ENCODE results near the gene RCHY1. TPM values are rescaled to one million over a fixed set of nuclear protein-coding genes. Genes with fewer than 3 reads are reported as not detected.

Gene RCHY1
- total and polyA plus RNA-seq, 2 experiments from 2014 or later: 42.9 to 46.5 TPM

GRCh38 chr4:75527482-75527881 is 13.3 kb upstream of the RCHY1 start:
- no peaks in the 10 kb centered on the region for H3K4me1 ChIP-seq (ENCODE audit: insufficient read depth)
- peaks cover 26% of the 10 kb centered on the region for H3K36me3 ChIP-seq (ENCODE audit: insufficient read depth)
- no peaks in the 10 kb centered on the region for H3F3A ChIP-seq (replicated peaks; ENCODE audit: low read depth)
- H2AFZ ChIP-seq: no peak overlapping the region
- H3K79me2 ChIP-seq (replicated peaks; ENCODE audit: insufficient read depth): no peaks in the 10 kb centered on the region; the same call in 1 of the 2 replicates
- TF ChIP-seq STAT1 (IDR thresholded peaks at IDR 0.05; ENCODE audit: unreplicated experiment) (no peak), ZNF462 (CRISPR knock-in tag; IDR thresholded peaks at IDR 0.05) (no peak), ZNF331 (CRISPR knock-in tag; IDR thresholded peaks at IDR 0.05; ENCODE audit: low read depth) (no peak), EZH2 (IDR thresholded peaks at IDR 0.05; ENCODE audit: low read depth, unreplicated experiment) (no peak), JUNB (IDR thresholded peaks at IDR 0.05; ENCODE audit: unreplicated experiment) (no peak)
- H4K20me1 ChIP-seq (replicated peaks; ENCODE audit: insufficient read depth): no peaks in the 10 kb centered on the region
- no peaks in the 10 kb centered on the region for H3K4me1 Mint-ChIP-seq
- DNase-seq (ENCODE audit: low spot score): no peak
- no peak overlapping the region for H3K4me3 Mint-ChIP-seq
- no peak overlapping the region for H3K4me3 ChIP-seq
- H3K9me3 Mint-ChIP-seq: peaks cover 16% of the 10 kb centered on the region
- no peak overlapping the region for H3K27ac ChIP-seq (ENCODE audit: low read depth)
- ATAC-seq: no peak
- no peak overlapping the region for H3K27ac Mint-ChIP-seq
- no peaks in the 10 kb centered on the region for H3K27me3 Mint-ChIP-seq (ENCODE audit: insufficient read depth, low read depth, poor library complexity)
- no peaks in the 10 kb centered on the region for H3K27me3 ChIP-seq (ENCODE audit: insufficient read depth)
- H3K36me3 Mint-ChIP-seq (ENCODE audit: low read depth): peaks cover 61% of the 10 kb centered on the region
- H3K4me2 ChIP-seq: no peak overlapping the region
- no peaks in the 10 kb centered on the region for H3K9me2 ChIP-seq (ENCODE audit: insufficient read depth)

DNA sequence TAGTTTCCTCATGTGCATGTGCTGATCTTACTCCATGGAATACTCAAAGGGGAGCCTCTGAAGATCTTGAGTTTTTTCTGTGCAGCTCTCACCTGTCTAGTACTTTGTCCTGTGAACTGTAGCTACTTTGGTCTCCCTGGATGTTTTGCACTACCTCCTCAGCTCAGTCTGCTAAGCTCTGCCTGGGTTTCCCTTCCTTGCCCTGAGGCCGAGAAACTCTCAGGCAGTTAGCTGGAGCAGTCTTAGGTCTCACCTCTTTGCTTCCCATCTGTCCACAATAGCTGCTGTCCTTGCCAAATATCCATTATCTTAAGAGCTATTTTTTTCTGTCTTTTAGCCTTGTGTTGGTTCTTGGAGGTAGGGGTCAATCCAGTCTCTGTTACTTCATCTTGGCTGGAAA is 11.7 kb upstream of the RCHY1 start:
- no peak overlapping the region for H3K4me3 ChIP-seq
- no peak overlapping the region for H3K27ac Mint-ChIP-seq
- H3K9me3 Mint-ChIP-seq: peaks cover 3% of the 10 kb centered on the region; the same call in 1 of the 3 replicates
- DNase-seq (ENCODE audit: low spot score) (no peak), ATAC-seq (no peak)
- no peak overlapping the region for H3K4me3 Mint-ChIP-seq
- no peaks in the 10 kb centered on the region for H3K9me2 ChIP-seq (ENCODE audit: insufficient read depth)
- TF ChIP-seq, protein P1, sequence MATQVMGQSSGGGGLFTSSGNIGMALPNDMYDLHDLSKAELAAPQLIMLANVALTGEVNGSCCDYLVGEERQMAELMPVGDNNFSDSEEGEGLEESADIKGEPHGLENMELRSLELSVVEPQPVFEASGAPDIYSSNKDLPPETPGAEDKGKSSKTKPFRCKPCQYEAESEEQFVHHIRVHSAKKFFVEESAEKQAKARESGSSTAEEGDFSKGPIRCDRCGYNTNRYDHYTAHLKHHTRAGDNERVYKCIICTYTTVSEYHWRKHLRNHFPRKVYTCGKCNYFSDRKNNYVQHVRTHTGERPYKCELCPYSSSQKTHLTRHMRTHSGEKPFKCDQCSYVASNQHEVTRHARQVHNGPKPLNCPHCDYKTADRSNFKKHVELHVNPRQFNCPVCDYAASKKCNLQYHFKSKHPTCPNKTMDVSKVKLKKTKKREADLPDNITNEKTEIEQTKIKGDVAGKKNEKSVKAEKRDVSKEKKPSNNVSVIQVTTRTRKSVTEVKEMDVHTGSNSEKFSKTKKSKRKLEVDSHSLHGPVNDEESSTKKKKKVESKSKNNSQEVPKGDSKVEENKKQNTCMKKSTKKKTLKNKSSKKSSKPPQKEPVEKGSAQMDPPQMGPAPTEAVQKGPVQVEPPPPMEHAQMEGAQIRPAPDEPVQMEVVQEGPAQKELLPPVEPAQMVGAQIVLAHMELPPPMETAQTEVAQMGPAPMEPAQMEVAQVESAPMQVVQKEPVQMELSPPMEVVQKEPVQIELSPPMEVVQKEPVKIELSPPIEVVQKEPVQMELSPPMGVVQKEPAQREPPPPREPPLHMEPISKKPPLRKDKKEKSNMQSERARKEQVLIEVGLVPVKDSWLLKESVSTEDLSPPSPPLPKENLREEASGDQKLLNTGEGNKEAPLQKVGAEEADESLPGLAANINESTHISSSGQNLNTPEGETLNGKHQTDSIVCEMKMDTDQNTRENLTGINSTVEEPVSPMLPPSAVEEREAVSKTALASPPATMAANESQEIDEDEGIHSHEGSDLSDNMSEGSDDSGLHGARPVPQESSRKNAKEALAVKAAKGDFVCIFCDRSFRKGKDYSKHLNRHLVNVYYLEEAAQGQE (IDR thresholded peaks at IDR 0.05; ENCODE audit: unreplicated experiment): no peak
- TF ChIP-seq STAT1 (IDR thresholded peaks at IDR 0.05; ENCODE audit: unreplicated experiment): no peak
- TF ChIP-seq, protein P2, sequence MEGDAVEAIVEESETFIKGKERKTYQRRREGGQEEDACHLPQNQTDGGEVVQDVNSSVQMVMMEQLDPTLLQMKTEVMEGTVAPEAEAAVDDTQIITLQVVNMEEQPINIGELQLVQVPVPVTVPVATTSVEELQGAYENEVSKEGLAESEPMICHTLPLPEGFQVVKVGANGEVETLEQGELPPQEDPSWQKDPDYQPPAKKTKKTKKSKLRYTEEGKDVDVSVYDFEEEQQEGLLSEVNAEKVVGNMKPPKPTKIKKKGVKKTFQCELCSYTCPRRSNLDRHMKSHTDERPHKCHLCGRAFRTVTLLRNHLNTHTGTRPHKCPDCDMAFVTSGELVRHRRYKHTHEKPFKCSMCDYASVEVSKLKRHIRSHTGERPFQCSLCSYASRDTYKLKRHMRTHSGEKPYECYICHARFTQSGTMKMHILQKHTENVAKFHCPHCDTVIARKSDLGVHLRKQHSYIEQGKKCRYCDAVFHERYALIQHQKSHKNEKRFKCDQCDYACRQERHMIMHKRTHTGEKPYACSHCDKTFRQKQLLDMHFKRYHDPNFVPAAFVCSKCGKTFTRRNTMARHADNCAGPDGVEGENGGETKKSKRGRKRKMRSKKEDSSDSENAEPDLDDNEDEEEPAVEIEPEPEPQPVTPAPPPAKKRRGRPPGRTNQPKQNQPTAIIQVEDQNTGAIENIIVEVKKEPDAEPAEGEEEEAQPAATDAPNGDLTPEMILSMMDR (conservative IDR thresholded peaks at IDR 0.05; ENCODE audit: low read depth in 2 of 2): no peak
- no peak for TF ChIP-seq JUNB (IDR thresholded peaks at IDR 0.05; ENCODE audit: unreplicated experiment)
- no peak for TF ChIP-seq CREB1 (CRISPR knock-in tag; IDR thresholded peaks at IDR 0.05; ENCODE audit: low read depth)
- no peak for TF ChIP-seq ZNF331 (CRISPR knock-in tag; IDR thresholded peaks at IDR 0.05; ENCODE audit: low read depth)
- no peak for TF ChIP-seq EZH2phosphoT487 (IDR thresholded peaks at IDR 0.05; ENCODE audit: unreplicated experiment)
- H3F3A ChIP-seq (replicated peaks; ENCODE audit: low read depth): no peaks in the 10 kb centered on the region
- no peaks in the 10 kb centered on the region for H3K27me3 Mint-ChIP-seq (ENCODE audit: insufficient read depth, low read depth, poor library complexity)
- no peaks in the 10 kb centered on the region for H3K27me3 ChIP-seq (ENCODE audit: insufficient read depth)
- no peaks in the 10 kb centered on the region for H3K4me1 Mint-ChIP-seq
- no peaks in the 10 kb centered on the region for H4K20me1 ChIP-seq (replicated peaks; ENCODE audit: insufficient read depth)
- H3K4me2 ChIP-seq: no peak overlapping the region
- H3K27ac ChIP-seq (ENCODE audit: low read depth): no peak overlapping the region
- H3K36me3 ChIP-seq (ENCODE audit: insufficient read depth): peaks cover 17% of the 10 kb centered on the region
- peaks cover 47% of the 10 kb centered on the region for H3K36me3 Mint-ChIP-seq (ENCODE audit: low read depth)
- H3K79me2 ChIP-seq (replicated peaks; ENCODE audit: insufficient read depth): no peaks in the 10 kb centered on the region; the same call in 1 of the 2 replicates
- no peak overlapping the region for H2AFZ ChIP-seq
- no peaks in the 10 kb centered on the region for H3K4me1 ChIP-seq (ENCODE audit: insufficient read depth)
